ENCODE results near the gene PIK3CG. TPM values are rescaled to one million over a fixed set of nuclear protein-coding genes. Genes with fewer than 3 reads are reported as not detected.
"Not testable (repeated sequence)": the region's sequence is repeated elsewhere in the genome, so short reads cannot be mapped to it uniquely, and the experiment has no call there.

The PIK3CG gene
- polyA plus RNA-seq, 3 donors = 2.2 to 2.7 (median 2.6) TPM

- not testable (repeated sequence) for DNase-seq
Observed at GRCh38 chr7:106929616-106930015, 64.5 kb downstream of the PIK3CG start.

DNA sequence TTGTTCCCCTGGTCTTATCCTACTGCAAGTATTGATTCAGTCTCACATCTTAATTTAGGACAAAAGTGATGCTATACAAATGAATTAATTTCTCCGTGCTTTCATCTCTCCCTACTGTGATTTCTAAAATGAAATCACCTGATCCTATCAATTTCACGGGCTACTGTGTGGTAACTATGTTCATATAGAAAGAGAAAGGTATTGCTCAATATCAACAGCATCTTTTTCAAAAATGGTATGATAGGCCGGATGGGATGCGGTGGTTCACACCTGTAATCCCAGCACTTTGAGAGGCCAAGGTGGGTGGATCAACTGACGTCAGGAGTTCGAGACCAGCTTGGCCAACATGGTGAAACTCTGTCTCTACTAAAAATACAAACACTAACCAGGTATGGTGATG, 71.2 kb downstream of the PIK3CG start:
- DNase-seq = no peak

DNA sequence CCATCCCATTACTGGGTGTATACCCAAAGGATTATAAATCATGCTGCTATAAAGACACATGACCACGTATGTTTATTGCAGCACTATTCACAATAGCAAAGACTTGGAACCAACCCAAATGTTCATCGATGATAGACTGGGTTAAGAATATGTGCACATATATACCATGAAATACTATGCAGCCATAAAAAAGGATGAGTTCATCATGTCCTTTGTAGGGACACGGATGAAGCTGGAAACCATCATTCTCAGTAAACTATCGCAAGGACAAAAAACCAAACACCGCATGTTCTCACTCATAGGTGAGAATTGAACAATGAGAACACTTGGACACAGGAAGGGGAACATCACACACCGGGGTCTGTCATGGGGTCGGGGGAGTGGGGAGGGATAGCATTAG, 73.0 kb downstream of the PIK3CG start:
- not testable (repeated sequence) for DNase-seq

DNA sequence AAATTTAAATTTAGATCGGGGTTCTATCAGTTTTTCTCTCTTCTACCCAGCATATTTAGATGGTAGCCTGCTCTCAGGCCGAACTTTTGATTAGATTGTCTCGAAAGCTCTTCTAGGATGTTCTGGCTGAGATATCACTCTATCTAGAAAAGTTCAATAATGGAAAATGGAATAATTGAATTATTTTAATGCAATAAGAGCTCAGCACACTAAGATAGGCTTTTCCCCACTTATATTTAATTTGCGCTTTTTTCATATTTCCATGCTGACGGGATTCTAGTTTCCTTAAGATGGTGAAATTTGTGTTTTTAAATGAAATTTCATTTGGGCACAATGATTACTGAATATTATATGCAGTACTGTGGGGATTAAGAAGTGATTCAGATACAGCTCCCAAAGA, 73.7 kb downstream of the PIK3CG start:
- no peak for DNase-seq

- no peak for DNase-seq
Observed at GRCh38 chr7:106944035-106944665, 79.1 kb downstream of the PIK3CG start.

DNA sequence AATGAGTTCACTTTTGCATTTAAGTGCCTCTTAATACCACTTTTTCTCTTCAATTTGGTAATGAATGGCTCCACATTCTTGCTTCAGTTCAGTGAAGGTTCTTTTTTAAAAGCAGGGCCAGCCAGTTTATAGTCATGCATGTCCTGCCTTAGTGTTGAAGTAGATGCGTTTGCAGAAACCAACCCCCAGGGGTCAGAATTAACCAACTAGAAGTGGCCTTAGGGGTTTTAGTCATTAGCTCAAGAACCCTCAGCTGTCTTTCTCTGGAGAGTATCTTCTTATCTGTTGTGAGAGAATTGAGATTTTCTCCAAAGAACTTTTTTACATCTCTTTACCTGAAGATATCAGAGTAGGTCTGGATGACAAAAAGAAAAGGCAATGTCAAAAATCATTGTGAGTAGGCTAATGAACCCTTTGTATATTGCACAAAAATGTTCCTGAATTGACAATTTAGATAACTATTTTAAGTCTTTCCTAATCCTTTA, 82.2 kb downstream of the PIK3CG start:
- peak; percentile 82 for DNase-seq

DNA sequence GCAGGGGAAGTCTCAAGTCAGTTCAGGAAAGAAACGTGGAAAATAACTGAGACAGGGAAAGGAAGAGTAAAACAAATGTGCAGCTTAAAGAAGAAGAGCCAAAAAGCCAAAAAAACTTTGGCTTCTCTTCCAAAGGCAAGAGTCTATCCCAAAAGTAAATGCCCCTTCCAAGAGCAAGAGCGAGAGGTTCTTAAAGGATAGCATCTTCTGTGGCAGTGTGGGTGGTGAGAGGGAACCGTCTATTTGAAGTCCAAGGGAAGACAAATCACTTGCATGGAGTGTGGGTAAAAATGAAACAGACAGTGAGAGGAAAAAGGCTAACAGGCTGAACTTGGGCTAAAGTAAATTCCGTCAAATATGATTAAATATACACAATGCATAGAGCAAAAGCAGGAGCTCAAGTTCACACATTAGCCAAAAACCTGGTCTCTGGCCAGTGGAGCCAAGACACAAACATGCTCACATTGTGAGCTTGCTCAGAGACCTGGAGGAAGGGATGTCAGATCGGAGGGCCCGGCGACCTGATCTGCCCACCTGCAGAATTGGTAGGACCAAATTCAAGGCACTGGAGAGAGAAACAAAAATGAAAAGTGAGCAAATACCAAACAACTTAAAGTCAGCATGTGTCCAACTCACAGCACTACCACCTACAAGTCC, 87.0 kb downstream of the PIK3CG start:
- peak; percentile 19 for DNase-seq

DNA sequence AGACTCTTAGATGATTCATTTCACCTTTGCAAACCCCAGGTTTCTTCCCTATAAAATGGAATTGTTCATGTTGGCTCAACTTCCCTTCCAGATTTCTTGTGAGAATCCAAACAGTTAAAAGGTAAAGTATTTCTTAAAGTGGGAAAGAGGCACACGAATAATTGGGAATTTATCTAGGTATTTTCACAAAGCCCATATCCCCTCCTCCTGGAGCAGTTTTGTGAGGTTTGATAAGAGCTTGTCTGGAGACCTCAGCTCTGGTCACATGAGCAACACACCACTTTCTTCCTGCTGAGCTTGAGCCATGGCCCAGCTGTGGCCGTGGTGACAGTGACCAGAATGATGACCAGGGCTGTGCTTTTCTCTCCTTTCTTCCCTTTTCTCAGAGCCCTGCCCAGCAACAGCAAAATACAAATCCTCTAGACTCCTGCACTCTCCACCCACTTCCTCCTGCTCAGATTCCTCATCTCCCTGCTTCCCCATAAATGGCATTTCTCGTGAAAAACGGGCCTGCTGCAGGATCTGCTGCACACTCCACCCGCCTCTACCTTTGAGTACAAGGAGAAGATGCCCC, 87.7 kb downstream of the PIK3CG start:
- peak; percentile 22 for DNase-seq

GRCh38 chr7:106954840-106955239, 89.8 kb downstream of the PIK3CG start:
- DNase-seq = no peak

DNA sequence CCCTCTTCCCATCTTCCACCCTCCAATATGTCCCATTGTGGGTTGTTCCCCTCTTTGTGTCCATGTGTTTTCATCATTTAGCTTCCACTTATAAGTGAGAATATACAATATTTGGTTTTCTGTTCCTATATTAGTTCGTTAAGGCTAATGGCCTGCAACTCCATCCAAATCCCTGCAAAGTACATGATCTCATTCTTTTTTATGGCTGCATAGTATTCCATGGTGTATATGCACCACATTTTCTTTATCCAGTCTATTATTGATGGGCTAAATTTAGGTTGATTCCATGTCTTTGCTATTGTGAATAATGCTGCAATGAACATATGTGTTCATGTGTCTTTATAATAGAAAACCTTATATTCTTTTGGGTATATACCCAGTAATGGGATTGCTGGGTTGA, 90.8 kb downstream of the PIK3CG start:
- not testable (repeated sequence) for DNase-seq

Other genes with a start within 250 kb of the PIK3CG start
- 1 to 10 TPM; 7.5 to 8.7 (median 8.6) TPM for gene CCDC71L, start 204.1 kb upstream of the PIK3CG start, polyA plus RNA-seq (ENCODE audit: insufficient read length in 3 of 3)
- gene PRKAR2B, start 179.4 kb downstream of the PIK3CG start, polyA plus RNA-seq (ENCODE audit: insufficient read length in 3 of 3) = 10 to 100 TPM; 33.3 to 38.0 (median 37.4) TPM

Measured in renal pelvis (tissue), 4 donors.